PC-9 (cell line): Measurements from ENCODE around the gene TLR4.

Experiments used
- EZH2 ChIP-seq: fragments of 200-600 bp; sonication (generic); IDR thresholded peaks from 2 replicates; pipeline ENCODE4 v1.8.0; 2017; ENCODE audit warnings: antibody characterized with exemption, low read depth
- TF ChIP-seq, protein P1 (sequence below): fragments of 200-600 bp; sonication (generic); conservative IDR thresholded peaks from 2 replicates; pipeline ENCODE4 v1.6.1; 2017; ENCODE audit warnings: mixed run types, antibody characterized with exemption, mild to moderate bottlenecking, moderate library complexity

DNA sequence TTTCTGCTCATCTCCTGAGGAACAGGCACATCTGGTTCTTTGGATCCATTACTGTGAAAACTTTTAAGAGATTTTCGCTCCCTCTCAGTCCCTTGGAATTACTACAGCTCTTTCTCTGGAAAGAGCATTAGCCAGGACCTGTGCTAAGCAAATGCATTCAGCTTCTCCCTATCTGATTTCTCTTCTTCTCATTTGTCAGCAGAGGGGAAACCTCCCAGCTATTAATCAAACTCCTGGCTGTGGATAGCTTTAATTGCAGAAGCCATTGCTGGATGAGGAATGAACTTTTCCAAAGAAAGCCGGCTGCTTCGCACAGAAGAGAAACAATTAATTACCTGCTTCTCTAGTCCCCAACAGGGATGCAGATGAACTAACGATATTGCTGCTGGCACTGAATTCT, 37.9 kb downstream of the TLR4 start:
- TF ChIP-seq, protein P1, sequence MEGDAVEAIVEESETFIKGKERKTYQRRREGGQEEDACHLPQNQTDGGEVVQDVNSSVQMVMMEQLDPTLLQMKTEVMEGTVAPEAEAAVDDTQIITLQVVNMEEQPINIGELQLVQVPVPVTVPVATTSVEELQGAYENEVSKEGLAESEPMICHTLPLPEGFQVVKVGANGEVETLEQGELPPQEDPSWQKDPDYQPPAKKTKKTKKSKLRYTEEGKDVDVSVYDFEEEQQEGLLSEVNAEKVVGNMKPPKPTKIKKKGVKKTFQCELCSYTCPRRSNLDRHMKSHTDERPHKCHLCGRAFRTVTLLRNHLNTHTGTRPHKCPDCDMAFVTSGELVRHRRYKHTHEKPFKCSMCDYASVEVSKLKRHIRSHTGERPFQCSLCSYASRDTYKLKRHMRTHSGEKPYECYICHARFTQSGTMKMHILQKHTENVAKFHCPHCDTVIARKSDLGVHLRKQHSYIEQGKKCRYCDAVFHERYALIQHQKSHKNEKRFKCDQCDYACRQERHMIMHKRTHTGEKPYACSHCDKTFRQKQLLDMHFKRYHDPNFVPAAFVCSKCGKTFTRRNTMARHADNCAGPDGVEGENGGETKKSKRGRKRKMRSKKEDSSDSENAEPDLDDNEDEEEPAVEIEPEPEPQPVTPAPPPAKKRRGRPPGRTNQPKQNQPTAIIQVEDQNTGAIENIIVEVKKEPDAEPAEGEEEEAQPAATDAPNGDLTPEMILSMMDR = no peak
- no peak for TF ChIP-seq EZH2
